HG02588 (cell line): Measurements from ENCODE around the gene RAD51B.
A peak's percentile ranks its signal among the peaks of the same experiment; 100 is the strongest.

Source experiments
- ATAC-seq: cut with Tn5 transposase; IDR thresholded peaks from one replicate; pipeline ENCODE4 v1.9.1; 2021; ENCODE audit warnings: mild to moderate bottlenecking, moderate library complexity; ENCODE audit not compliant: unreplicated experiment

RAD51B gene

DNA sequence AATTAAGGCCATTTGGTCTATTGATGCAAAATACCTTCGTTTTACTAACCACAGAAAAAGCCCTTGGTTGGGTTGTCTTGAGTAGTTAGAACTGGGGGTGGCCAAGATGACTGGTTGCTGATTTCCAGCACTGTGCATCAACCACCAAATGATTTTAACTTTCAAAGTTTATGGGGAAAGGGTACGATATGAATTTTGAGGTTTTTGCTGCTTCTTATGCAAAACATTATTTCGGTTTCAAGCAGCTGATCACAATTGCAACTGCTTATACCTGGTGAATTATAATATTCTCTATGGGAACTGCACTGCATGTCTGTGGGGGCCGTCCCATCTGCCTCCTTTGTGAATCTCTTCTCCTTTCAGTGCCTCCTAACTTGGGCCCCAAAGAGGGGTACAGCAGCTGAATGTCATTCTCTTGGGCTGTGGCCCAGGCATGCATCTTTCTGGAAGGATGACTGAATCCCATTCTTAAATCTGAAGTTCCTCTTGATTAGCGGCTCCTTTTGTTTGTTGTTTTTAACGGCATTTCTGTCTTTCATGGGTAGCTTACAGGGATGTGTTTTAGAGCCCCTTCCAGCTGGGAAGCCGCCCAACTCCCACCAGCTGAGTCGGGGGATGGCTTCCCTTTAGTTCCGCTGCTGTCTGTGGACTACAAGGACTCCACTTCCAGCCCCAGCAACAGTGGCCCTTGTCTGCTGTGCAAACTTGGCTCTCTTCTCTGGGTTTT, 493.5 kb downstream of the RAD51B start:
- peak; percentile 92 for ATAC-seq

DNA sequence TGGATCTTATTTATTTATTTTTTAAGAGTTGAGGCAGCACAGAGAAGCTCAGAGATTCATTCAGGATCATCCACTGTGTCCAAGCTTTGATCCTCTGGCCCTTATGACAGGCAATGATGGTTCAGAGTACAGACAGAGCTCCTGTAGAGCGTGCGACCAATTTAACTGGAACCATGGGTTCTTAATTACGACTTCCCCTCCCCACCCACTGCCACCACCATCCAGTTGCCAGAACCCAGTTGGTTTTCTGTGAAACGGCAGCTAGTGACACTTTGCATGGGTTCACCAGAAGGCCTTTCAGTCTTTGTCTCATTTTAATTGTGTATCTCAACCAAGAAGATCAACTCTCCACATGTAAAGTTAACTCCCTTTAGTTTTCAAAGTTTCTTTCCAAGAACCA, 495.1 kb downstream of the RAD51B start:
- ATAC-seq = no peak

- ATAC-seq = no peak
Observed at GRCh38 chr14:68315081-68315480, 495.5 kb downstream of the RAD51B start.

DNA sequence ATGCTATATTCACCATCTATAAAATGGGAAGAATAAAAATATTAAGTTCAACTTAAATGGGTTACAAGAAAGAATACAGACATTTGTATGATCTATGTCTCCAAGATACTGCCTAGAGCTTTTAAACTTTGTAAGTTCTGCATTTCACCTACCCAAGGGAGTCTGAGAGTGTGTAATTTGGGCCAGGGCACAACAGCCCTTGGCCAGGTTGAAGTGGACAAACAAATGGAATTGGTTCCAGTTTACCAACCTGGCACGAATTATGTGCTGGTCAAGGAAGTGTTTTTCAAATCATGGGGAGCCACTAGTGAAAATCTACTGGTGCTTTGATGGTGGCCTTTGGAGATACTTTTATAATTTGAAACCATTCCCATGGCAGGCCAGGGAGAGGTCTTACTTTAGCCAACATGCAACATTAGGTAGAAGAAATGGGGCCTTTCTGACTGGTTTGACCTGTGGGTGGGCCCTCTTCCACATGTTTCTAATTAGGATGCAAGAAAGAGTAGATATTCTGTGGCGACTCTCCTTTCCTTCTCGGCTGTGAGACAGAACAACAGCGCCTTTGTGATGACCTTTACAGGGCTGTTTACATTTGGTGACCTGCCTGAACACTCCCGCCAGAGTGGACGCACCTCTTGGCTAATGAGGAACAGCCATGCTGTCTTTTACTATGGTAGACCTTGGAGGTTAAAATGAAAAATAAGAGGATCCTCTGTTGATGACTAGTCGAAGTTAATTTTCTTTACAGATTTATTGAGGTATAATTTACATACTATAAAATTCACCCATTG, 496.7 kb downstream of the RAD51B start:
- ATAC-seq = no peak

- no peak for ATAC-seq
Observed at GRCh38 chr14:68317239-68317638, 497.7 kb downstream of the RAD51B start.

DNA sequence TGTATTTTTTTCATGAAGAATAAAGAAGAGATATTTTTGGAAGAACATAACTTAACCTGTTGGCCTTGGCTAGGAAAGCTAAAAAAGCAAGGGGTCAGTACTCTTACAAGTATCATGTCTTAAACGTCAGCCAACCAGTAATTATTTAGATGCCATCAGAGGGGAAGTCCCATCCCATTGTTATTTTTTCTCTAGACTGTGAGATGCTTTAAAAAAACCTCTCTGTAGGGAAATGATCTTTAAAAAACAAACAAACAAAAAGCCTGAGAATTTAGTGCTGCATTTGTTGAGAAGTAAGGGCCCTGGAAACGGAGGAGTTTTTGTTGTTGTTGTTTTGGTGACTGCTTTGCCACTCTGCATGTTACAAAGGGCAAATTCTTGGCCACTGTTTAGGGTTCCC, 499.2 kb downstream of the RAD51B start:
- no peak for ATAC-seq

DNA sequence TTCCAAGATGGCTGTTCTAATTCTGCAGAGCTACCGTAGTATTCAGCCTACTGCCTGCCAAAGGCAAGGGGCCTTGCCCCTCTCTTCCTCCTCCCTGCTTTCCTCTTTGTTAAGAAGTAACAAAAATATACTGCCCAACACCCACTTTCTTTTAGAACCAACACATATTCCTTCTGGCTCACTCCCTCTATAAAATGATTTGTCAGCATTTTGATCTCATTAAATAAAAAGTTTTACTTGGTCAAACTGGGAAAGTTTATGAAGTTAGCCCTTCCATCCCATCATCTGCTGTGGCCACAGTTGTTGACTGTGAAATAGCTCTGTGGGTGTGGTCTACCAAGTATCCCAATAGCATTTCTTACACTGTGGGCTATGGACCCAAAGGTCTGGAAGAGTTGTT, 500.9 kb downstream of the RAD51B start:
- ATAC-seq = no peak

GRCh38 chr14:68322940-68323620, 503.5 kb downstream of the RAD51B start:
- no peak for ATAC-seq

- no peak for ATAC-seq
Observed at GRCh38 chr14:68325267-68325807, 505.8 kb downstream of the RAD51B start.

GRCh38 chr14:68327231-68327630, 507.7 kb downstream of the RAD51B start:
- no peak for ATAC-seq

GRCh38 chr14:68328509-68328908, 508.9 kb downstream of the RAD51B start:
- ATAC-seq = no peak

DNA sequence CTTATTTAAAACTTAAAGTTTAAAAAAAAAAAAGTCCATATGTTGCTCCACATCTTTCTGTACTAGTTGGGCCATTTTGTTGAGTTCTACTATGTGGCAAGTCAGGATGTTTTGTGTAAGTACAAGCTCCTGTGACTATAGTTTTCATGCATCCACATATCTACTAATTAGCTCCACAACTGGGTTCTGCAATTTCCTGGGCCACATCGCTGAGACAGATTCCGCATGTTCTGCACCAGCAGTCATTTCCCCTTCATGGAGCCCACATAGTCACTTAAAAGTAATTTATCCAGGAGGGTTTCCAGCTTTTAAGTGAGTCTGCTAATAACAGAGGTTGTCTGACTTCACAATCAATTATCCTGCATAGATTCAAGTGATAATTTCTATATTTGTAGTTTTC, 511.8 kb downstream of the RAD51B start:
- no peak for ATAC-seq

DNA sequence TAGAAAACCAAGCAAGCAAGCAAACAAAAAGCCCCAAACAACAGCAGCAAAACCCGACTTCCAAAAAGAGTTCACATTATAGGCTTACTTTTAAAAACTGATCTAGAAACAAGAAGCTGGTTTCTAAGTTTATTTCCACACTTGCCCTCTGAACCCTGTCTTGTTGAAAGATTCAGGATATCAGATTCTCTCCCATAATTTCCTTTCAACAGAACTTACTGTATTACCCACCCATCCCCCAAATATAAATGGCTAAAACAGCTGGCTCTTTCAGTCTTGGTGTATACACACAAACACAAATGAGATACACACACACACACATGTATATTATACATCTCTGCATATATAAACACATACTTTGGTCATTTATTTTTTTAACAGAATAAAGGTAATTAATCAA, 512.4 kb downstream of the RAD51B start:
- ATAC-seq = no peak

- ATAC-seq = no peak
Observed at GRCh38 chr14:68333262-68333661, 513.7 kb downstream of the RAD51B start.

- ATAC-seq = no peak
Observed at GRCh38 chr14:68335312-68335711, 515.7 kb downstream of the RAD51B start.

DNA sequence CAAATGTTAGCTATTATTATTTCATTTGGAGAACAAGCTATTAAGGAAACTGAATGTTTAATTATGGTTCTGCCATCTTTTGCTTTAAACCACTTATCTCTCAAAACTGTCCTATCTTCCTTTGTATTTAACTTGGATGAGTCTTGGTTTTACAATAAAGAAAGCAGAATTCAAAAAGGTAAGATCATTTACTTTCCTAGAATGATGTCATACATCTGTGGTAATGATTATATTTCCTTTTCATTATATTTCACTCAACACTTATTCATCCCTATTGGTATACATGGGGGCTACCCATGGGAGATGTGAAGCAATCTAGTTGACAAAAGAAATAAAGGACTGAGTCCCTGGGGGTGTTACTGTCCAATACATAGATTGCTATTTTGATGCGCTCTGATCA, 516.6 kb downstream of the RAD51B start:
- no peak for ATAC-seq

- no peak for ATAC-seq
Observed at GRCh38 chr14:68337279-68337678, 517.7 kb downstream of the RAD51B start.

GRCh38 chr14:68340262-68340661, 520.7 kb downstream of the RAD51B start:
- ATAC-seq = no peak

DNA sequence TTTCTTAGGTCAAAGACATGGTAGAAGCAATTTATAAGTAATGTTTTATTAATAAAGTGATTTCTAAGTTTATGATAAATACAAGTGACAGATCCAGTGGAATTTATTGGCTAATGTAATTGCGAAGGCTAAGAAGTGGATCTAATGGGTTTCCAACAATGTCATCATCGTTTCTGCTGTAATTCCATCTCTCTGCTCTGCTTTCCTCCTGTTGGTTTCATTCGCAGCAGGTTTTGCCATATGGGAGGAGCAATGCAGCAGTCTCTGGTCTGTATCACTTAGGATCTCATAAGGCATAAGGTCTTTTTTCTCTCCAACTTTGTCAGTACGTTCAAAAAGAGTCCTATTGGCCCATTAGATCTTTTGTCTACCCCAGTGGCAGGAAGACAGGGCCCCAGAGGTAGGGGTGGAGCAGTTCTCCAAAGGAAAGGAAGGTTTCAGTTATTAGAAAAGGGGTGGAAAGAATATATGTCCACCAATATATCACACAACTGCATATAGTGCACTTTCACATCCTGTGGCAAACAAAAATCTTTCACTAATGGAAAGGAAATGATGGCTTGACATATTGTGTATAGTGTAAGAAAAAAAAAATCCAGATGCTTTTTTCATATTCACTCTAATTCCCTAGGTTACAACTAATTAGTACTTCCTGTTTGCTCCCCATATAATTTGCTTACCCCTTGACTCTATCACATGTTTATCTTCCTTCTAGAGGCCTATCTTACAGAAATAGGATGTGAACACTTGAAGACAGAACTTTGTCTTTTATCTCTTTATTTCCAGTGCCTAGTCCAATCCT, 522.0 kb downstream of the RAD51B start:
- ATAC-seq = peak; percentile 46

DNA sequence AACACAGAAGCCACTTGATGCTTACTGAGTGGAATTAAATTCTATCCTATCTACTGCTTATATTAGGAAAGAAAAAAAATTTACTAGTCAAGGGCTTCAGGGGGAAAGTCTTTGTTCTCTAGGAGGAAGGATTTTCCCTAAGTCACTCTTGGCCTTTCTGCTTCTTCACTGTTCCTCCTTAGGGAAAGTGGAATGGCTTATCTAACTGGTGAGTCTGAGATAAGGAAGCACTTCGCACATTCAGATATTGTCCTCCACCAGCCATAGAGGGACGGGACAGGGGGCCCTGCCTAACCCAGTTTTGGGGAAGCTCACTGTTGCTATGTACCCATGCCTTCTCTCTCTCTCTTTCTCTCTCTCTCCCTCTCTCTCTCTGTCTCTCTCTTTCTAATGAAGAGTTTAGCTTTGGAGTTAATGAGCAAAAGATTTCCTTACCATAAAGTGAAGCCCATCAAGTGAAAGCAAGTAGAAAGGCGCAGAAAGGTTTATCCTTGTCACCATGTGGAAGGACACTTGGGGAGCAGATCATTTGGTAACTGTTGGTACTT, 522.7 kb downstream of the RAD51B start:
- no peak for ATAC-seq
